Endothelial cell of umbilical vein (primary cell): ENCODE measurements around the gene CCDC74A. TPM values are rescaled to one million over a fixed set of nuclear protein-coding genes. Genes with fewer than 3 reads are reported as not detected.
"Not testable (repeated sequence)": the region's sequence is repeated elsewhere in the genome, so short reads cannot be mapped to it uniquely, and the experiment has no call there.

Experiments
- BruUV-seq: library from RNA; stranded (reverse); fragments of 400-500 nt; replicated peaks from 2 replicates; lab custom pipeline; 2021; lab: Mats Ljungman, UMichigan
- CTCF ChIA-PET: fragments of 300-600, 350-600 bp; sonication (Branson Sonifier 250); formaldehyde crosslinking; loops from one replicate; lab custom pipeline; 2021; ENCODE audit warnings: antibody characterized with exemption, inconsistent platforms; lab: Charles Lee
- POLR2A ChIA-PET: fragments of 300-600, 350-600 bp; sonication (Branson Sonifier 250); formaldehyde crosslinking; loops from one replicate; lab custom pipeline; 2021; ENCODE audit warnings: antibody characterized with exemption, inconsistent platforms; lab: Charles Lee
- DNase-seq: peaks from one replicate; pipeline ENCODE4 v3.0.0-alpha.2; 2011; ENCODE audit warnings: low read depth, low spot score
- FAIRE-seq: peaks from 2 replicates; lab custom pipeline; 2011; peaks lifted over from hg19 to GRCh38; lab: Jason Lieb, UNC
- H2AFZ ChIP-seq: 2 replicates; pipeline ENCODE4 v1.6.0; 2012; ENCODE audit warnings: low read depth, low read length, control low read depth, inconsistent platforms
- H3K27ac ChIP-seq: 2 replicates; pipeline ENCODE4 v1.5.1; 2011; ENCODE audit warnings: low read depth, mild to moderate bottlenecking, control low read depth, low read length, moderate library complexity; ENCODE audit not compliant: insufficient read depth
- H3K27me3 ChIP-seq, 2 experiments: 2 replicates each; pipeline versions ENCODE4 v1.6.0 to v1.6.1; 2011; ENCODE audit warnings: low read length in 2 of 2, mixed read lengths in 1 of 2; ENCODE audit not compliant: control insufficient read depth in 2 of 2, insufficient read depth in 2 of 2
- H3K36me3 ChIP-seq, 2 experiments: 2 replicates in 1 of 2; 3 replicates in 1 of 2; pipeline ENCODE4 v1.5.1; 2011; ENCODE audit warnings: low read length in 2 of 2, mild to moderate bottlenecking in 1 of 2, moderate library complexity in 1 of 2; ENCODE audit not compliant: control insufficient read depth in 2 of 2, insufficient read depth in 2 of 2; ENCODE audit errors: extremely low read depth in 1 of 2
- H3K4me1 ChIP-seq: 3 replicates; pipeline ENCODE4 v1.5.1; 2011; ENCODE audit warnings: mild to moderate bottlenecking, low read length; ENCODE audit not compliant: control insufficient read depth, insufficient read depth; ENCODE audit errors: extremely low read depth
- H3K4me2 ChIP-seq: 2 replicates; pipeline ENCODE4 v1.6.1; 2011; ENCODE audit warnings: low read length, control low read depth, mixed read lengths; ENCODE audit not compliant: insufficient read depth
- H3K4me3 ChIP-seq, 3 experiments: fragments of 200-600 bp in 1 of 3; sonication (generic), shearing (Covaris generic) in 1 of 3; replicated peaks in 1 of 3; 2 replicates each; pipeline ENCODE4 v1.5.1; 2011 to 2016; ENCODE audit warnings: control low read depth in 3 of 3, low read length in 3 of 3, mild to moderate bottlenecking in 2 of 3, inconsistent platforms in 1 of 3, low read depth in 1 of 3, moderate library complexity in 1 of 3; ENCODE audit not compliant: insufficient read depth in 1 of 3
- H3K79me2 ChIP-seq: 2 replicates; pipeline ENCODE4 v1.6.0; 2012; ENCODE audit warnings: low read length, inconsistent platforms; ENCODE audit not compliant: control insufficient read depth, insufficient read depth
- H3K9ac ChIP-seq: replicated peaks from 2 replicates; pipeline ENCODE3; 2011; ENCODE audit warnings: low read length, control low read depth; ENCODE audit not compliant: insufficient read depth; ENCODE audit errors: extremely low read depth
- H3K9me1 ChIP-seq: replicated peaks from 3 replicates; pipeline ENCODE4 v1.6.0; 2011; ENCODE audit warnings: mild to moderate bottlenecking, low read length; ENCODE audit not compliant: control insufficient read depth, insufficient read depth; ENCODE audit errors: extremely low read depth
- H3K9me3 ChIP-seq: replicated peaks from 2 replicates; pipeline ENCODE4 v1.5.1; 2012; ENCODE audit warnings: low read length, inconsistent platforms; ENCODE audit not compliant: control insufficient read depth, insufficient read depth
- H4K20me1 ChIP-seq: replicated peaks from 2 replicates; pipeline ENCODE3; 2011; ENCODE audit warnings: mild to moderate bottlenecking, low read length; ENCODE audit not compliant: control insufficient read depth, insufficient read depth; ENCODE audit errors: extremely low read depth
- EZH2 ChIP-seq: IDR thresholded peaks from 2 replicates; pipeline ENCODE4 v1.6.1; 2012; ENCODE audit warnings: borderline replicate concordance, low read depth, mild to moderate bottlenecking, moderate library complexity, low read length, inconsistent platforms; ENCODE audit not compliant: severe bottlenecking
- FOS ChIP-seq: IDR thresholded peaks from 2 replicates; pipeline ENCODE4 v1.6.1; 2011; ENCODE audit warnings: mild to moderate bottlenecking, low read length, moderate library complexity, borderline replicate concordance; ENCODE audit not compliant: insufficient read depth
- GATA2 ChIP-seq: IDR thresholded peaks from 2 replicates; pipeline ENCODE4 v1.7.0; 2011; ENCODE audit warnings: low read depth, mild to moderate bottlenecking, moderate library complexity, mixed read lengths, low read length; ENCODE audit not compliant: insufficient read length, insufficient read depth
- JUN ChIP-seq: IDR thresholded peaks from 2 replicates; pipeline ENCODE4 v1.6.1; 2011; ENCODE audit warnings: borderline replicate concordance, low read depth; ENCODE audit not compliant: insufficient read length, insufficient read depth
- MYC ChIP-seq: IDR thresholded peaks from one replicate; pipeline ENCODE4 v1.6.1; 2011; ENCODE audit warnings: mild to moderate bottlenecking, low read depth, low read length
- POLR2A ChIP-seq: IDR thresholded peaks from 2 replicates; pipeline ENCODE4 v1.6.1; 2012; ENCODE audit warnings: low read depth, mild to moderate bottlenecking, control low read depth, low read length
- POLR2AphosphoS5 ChIP-seq: IDR thresholded peaks from 2 replicates; pipeline ENCODE4 v1.6.1; 2012; ENCODE audit warnings: low read depth, mild to moderate bottlenecking, control low read depth, low read length, moderate library complexity; ENCODE audit not compliant: insufficient read depth
- dilution Hi-C: fragments of 300-500 bp; cut with MboI; formaldehyde crosslinking; loops from one replicate; pipeline ENCODE4 v1.15.0; 2019; ENCODE audit warnings: low sequenced_read_pairs; ENCODE audit not compliant: extremely low pct_ligation_motif_present
- intact Hi-C: fragments of 100-400 bp; cut with micrococcal nuclease; formaldehyde crosslinking; loops from one replicate; pipeline ENCODE4 v1.10.0; 2022
- polyA plus RNA-seq, 4 experiments: library from polyadenylated mRNA; depleted of rRNA in 3 of 4; stranded (reverse) in 3 of 4; unstranded in 1 of 4; fragments of >200 nt; gene quantifications; 2 replicates each; pipeline versions ENCODE4 v1.2.1 to v1.2.3, GENCODE V29; 2011 to 2012; ENCODE audit warnings: missing spikeins in 1 of 4
- total RNA-seq: library from RNA; stranded (reverse); gene quantifications from 2 replicates; pipeline ENCODE4 v1.2.3, GENCODE V29; 2021
- TF ChIP-seq, protein P1 (sequence below): IDR thresholded peaks from 2 replicates; pipeline ENCODE4 v1.6.1; 2011; ENCODE audit not compliant: insufficient read depth, insufficient read length
- TF ChIP-seq, protein P2 (sequence below), 2 donors: IDR thresholded peaks; 1 replicate in 1 of 2; 2 replicates in 1 of 2; pipeline ENCODE4 v1.5.1; 2011; ENCODE audit warnings: low read length in 2 of 2, mild to moderate bottlenecking in 2 of 2, moderate library complexity in 2 of 2, control low read depth in 1 of 2, inconsistent platforms in 1 of 2, low read depth in 1 of 2; ENCODE audit not compliant: insufficient read depth in 1 of 2; ENCODE audit errors: extremely low read depth in 1 of 2

Gene CCDC74A
- total and polyA plus RNA-seq, 2 donors (not counting 3 experiments of a cell fraction or from before 2014, with no cell fraction given) = 7.0 to 11.7 TPM

DNA sequence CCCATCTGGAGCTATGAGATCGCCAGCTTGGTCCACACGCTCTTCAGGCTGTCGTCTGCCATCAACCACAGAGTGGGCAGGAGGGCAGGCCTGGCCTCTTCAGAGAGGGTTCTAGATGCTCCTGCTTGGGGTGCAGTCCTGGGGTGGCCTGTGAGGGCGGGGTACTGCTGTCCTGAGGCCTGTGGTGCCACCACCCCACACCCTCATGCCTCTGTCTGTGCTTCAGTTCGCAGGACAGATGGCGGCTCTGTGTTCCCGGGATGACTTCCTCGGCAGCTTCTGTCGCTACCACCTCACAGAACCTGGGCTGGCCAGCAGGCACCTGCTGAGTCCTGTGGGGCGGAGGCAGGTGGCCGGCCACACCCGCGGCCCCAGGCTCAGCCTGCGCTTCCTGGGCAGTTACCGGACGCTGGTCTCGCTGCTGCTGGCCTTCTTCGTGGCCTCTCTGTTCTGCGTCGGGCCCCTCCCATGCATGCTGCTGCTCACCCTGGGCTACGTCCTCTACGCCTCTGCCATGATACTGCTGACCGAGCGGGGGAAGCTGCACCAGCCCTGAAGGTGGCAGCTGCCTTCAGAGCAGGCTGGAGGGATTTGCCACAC is 7.7 kb upstream of the CCDC74A start:
- H3K4me3 ChIP-seq, BruUV-seq, H4K20me1 ChIP-seq, H3K4me1 ChIP-seq, FAIRE-seq, H3K9ac ChIP-seq, H2AFZ ChIP-seq, H3K4me2 ChIP-seq, H3K79me2 ChIP-seq, DNase-seq, H3K9me3 ChIP-seq, dilution Hi-C loops, H3K27ac ChIP-seq, H3K9me1 ChIP-seq, H3K27me3 ChIP-seq, POLR2A ChIA-PET, intact Hi-C loops: not testable (repeated sequence)
- H3K36me3 ChIP-seq = peaks cover 5 to 21% of the 10 kb centered on the region in 2 experiments
- CTCF ChIA-PET = interaction anchor here (0.8 kb wide), 1 partner anchor 153 kb away, joined by 3 read pairs; no protein-coding TSS in a partner anchor

DNA sequence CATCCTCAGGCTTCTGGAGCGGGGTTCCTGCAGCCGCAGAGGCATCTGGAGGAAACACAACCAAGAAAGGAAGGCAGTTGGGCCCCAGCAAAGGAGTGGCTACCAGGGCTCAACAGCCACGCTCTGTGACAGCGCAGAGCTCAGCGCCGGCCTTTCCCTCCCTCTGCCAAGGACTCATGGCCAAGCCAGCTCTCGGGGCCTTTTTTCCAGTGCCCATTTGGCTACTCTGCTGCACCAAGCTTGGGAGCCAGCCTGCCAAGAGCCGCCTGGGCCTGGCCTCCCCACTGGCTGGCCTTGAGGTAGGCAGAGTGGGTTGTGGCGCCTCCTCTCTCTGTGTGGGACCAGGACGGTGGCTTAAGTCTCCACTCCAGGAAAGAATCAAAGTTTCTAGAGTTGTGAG is 7.2 kb upstream of the CCDC74A start:
- H3K27ac ChIP-seq = no peak overlapping the region
- POLR2A ChIA-PET = no interaction called here
- TF ChIP-seq FOS (no peak), GATA2 (no peak), EZH2 (no peak), MYC (no peak), POLR2A (no peak), POLR2AphosphoS5 (no peak), JUN (no peak)
- TF ChIP-seq, protein P1, sequence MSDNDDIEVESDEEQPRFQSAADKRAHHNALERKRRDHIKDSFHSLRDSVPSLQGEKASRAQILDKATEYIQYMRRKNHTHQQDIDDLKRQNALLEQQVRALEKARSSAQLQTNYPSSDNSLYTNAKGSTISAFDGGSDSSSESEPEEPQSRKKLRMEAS = no peak
- TF ChIP-seq, protein P2, sequence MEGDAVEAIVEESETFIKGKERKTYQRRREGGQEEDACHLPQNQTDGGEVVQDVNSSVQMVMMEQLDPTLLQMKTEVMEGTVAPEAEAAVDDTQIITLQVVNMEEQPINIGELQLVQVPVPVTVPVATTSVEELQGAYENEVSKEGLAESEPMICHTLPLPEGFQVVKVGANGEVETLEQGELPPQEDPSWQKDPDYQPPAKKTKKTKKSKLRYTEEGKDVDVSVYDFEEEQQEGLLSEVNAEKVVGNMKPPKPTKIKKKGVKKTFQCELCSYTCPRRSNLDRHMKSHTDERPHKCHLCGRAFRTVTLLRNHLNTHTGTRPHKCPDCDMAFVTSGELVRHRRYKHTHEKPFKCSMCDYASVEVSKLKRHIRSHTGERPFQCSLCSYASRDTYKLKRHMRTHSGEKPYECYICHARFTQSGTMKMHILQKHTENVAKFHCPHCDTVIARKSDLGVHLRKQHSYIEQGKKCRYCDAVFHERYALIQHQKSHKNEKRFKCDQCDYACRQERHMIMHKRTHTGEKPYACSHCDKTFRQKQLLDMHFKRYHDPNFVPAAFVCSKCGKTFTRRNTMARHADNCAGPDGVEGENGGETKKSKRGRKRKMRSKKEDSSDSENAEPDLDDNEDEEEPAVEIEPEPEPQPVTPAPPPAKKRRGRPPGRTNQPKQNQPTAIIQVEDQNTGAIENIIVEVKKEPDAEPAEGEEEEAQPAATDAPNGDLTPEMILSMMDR (IDR thresholded peaks at IDR 0.05; ENCODE audit: extremely low read depth in 1 of 2, insufficient read depth in 1 of 2, low read depth in 1 of 2, low read length in 2 of 2) = no peak
- H4K20me1 ChIP-seq = no peaks in the 10 kb centered on the region
- no peaks in the 10 kb centered on the region for H3K27me3 ChIP-seq
- H3K36me3 ChIP-seq = peaks cover 5 to 21% of the 10 kb centered on the region in 2 experiments
- dilution Hi-C loops = no loop called here
- CTCF ChIA-PET = no interaction called here
- no peak overlapping the region for H3K9ac ChIP-seq
- no peak overlapping the region for H3K4me3 ChIP-seq
- intact Hi-C loops = no loop called here
- H3K4me2 ChIP-seq = no peak overlapping the region
- no peak overlapping the region for H2AFZ ChIP-seq
- FAIRE-seq = no peak
- no peaks in the 10 kb centered on the region for H3K79me2 ChIP-seq
- H3K9me1 ChIP-seq = no peaks in the 10 kb centered on the region
- BruUV-seq = no TSS peak
- no peaks in the 10 kb centered on the region for H3K9me3 ChIP-seq
- no peak for DNase-seq
- no peaks in the 10 kb centered on the region for H3K4me1 ChIP-seq
